Erythroblast (primary cell): ENCODE data around the gene ASAP3.

Source experiments
- GATA1 ChIP-seq: IDR thresholded peaks from 2 replicates; pipeline ENCODE4 v1.6.1; 2011; ENCODE audit warnings: low read depth, mild to moderate bottlenecking, control low read depth, low read length, moderate library complexity
- POLR2A ChIP-seq: IDR thresholded peaks from 2 replicates; pipeline ENCODE4 v1.6.1; 2011; ENCODE audit warnings: mild to moderate bottlenecking, low read length

- TF ChIP-seq POLR2A (no peak), GATA1 (no peak)
These were observed 99.5 kb downstream of the ASAP3 start for GRCh38 chr1:23384312-23385058.
